ENCODE results near the gene MAPKBP1. TPM values are rescaled to one million over a fixed set of nuclear protein-coding genes. Genes with fewer than 3 reads are reported as not detected.

Gene MAPKBP1
- total RNA-seq, 1 experiment from 2014 or later = 14.5 TPM

- H3K27me3 Mint-ChIP-seq (ENCODE audit: low read depth) = no peaks in the 10 kb centered on the region
These were observed 8.3 kb downstream of the MAPKBP1 start for GRCh38 chr15:41782371-41783282.

More at GRCh38 chr15:41782371-41783282, 8.3 kb downstream of the MAPKBP1 start:
- Mint-ChIP-seq H3K9me3 (peaks cover 4% of the 10 kb centered on the region), H3K36me3 (peaks cover 3% of the 10 kb centered on the region; the same call in 1 of the 2 replicates), H3K4me1 (peaks cover 30% of the 10 kb centered on the region), H3K27ac (no peak overlapping the region; the same call in 1 of the 2 replicates), H3K4me3 (no peak overlapping the region)
- ChIA-PET CTCF (interaction anchor here (0.6 to 4.0 kb wide), 6 partner anchors 8 to 122 kb away, joined by 3 to 25 read pairs (median 5); partner anchors contain the start of gene MAPKBP1), POLR2A (interaction anchor here (1.1 kb wide), 1 partner anchor 9 kb away, joined by 4 read pairs; the partner anchor contains the start of gene MAPKBP1)
- no peak for TF ChIP-seq ZNF219 (CRISPR knock-in tag; IDR thresholded peaks at IDR 0.05; ENCODE audit: borderline replicate concordance)
- TF ChIP-seq CBFB (CRISPR knock-in tag; IDR thresholded peaks at IDR 0.05; ENCODE audit: low read depth) = no peak
- no peak for TF ChIP-seq ZNF425 (CRISPR knock-in tag; conservative IDR thresholded peaks at IDR 0.05)
- no peak for TF ChIP-seq ATF1 (CRISPR knock-in tag; IDR thresholded peaks at IDR 0.05)
- no peak for TF ChIP-seq ZNF396 (CRISPR knock-in tag; IDR thresholded peaks at IDR 0.05; ENCODE audit: borderline replicate concordance)
- TF ChIP-seq AFF4 (CRISPR knock-in tag; IDR thresholded peaks at IDR 0.05; ENCODE audit: borderline replicate concordance) = no peak
- no peak for TF ChIP-seq ZNF317 (CRISPR knock-in tag; IDR thresholded peaks at IDR 0.05; ENCODE audit: borderline replicate concordance, low read depth)
- TF ChIP-seq E2F4 (CRISPR knock-in tag; IDR thresholded peaks at IDR 0.05; ENCODE audit: borderline replicate concordance, low read depth) = no peak
- no peak for TF ChIP-seq MYBL2 (CRISPR knock-in tag; IDR thresholded peaks at IDR 0.05)
- no peak for TF ChIP-seq ZNF512 (CRISPR knock-in tag; IDR thresholded peaks at IDR 0.05; ENCODE audit: borderline replicate concordance)
- TF ChIP-seq ATF2 (CRISPR knock-in tag; IDR thresholded peaks at IDR 0.05; ENCODE audit: borderline replicate concordance, low read depth) = no peak
- no peak for TF ChIP-seq ATF3 (CRISPR knock-in tag; conservative IDR thresholded peaks at IDR 0.05)
- no peak for TF ChIP-seq NR1H2 (CRISPR knock-in tag; IDR thresholded peaks at IDR 0.05)
- no peak for TF ChIP-seq NR3C1 (CRISPR knock-in tag; conservative IDR thresholded peaks at IDR 0.05; ENCODE audit: low read depth)
- TF ChIP-seq AR (CRISPR knock-in tag; IDR thresholded peaks at IDR 0.05) = no peak
- TF ChIP-seq ELF4 (CRISPR knock-in tag; IDR thresholded peaks at IDR 0.05; ENCODE audit: low read depth) = no peak
- no peak for TF ChIP-seq ZSCAN18 (CRISPR knock-in tag; IDR thresholded peaks at IDR 0.05)
- DNase-seq (ENCODE audit: low spot score) = no peak
- ATAC-seq = no peak; the same call in 1 of the 2 replicates

Data from WTC11 (cell line).